Muscle layer of duodenum (tissue), 2 donors: ENCODE results near the gene CILP.
"Not testable (repeated sequence)": the region's sequence is repeated elsewhere in the genome, so short reads cannot be mapped to it uniquely, and the experiment has no call there.

Experiments
- H3K27ac ChIP-seq: one replicate; pipeline ENCODE4 v1.7.0; 2013; ENCODE audit warnings: mild to moderate bottlenecking, low read length
- H3K27me3 ChIP-seq: one replicate; pipeline ENCODE4 v1.7.0; 2013; ENCODE audit warnings: low read depth, mild to moderate bottlenecking, control low read depth, low read length
- H3K36me3 ChIP-seq, 2 donors: one replicate each; pipeline ENCODE4 v1.7.0; 2013; ENCODE audit warnings: low read length in 2 of 2, control low read depth in 1 of 2, mild to moderate bottlenecking in 1 of 2; ENCODE audit not compliant: insufficient read depth in 2 of 2, control insufficient read depth in 1 of 2
- H3K4me1 ChIP-seq, 2 donors: one replicate each; pipeline ENCODE4 v1.7.0; 2013; ENCODE audit warnings: low read length in 2 of 2, mild to moderate bottlenecking in 2 of 2, control low read depth in 1 of 2, moderate library complexity in 1 of 2; ENCODE audit not compliant: insufficient read depth in 2 of 2, control insufficient read depth in 1 of 2
- H3K4me3 ChIP-seq, 2 donors: one replicate each; pipeline ENCODE4 v1.7.0; 2013; ENCODE audit warnings: low read length in 2 of 2, low read depth in 1 of 2, mild to moderate bottlenecking in 1 of 2
- H3K9me3 ChIP-seq, 2 donors: one replicate each; pipeline ENCODE4 v1.7.0; 2013; ENCODE audit warnings: low read length in 2 of 2, control low read depth in 1 of 2, mild to moderate bottlenecking in 1 of 2; ENCODE audit not compliant: control insufficient read depth in 1 of 2
- donor health status: healthy.

The CILP gene

DNA sequence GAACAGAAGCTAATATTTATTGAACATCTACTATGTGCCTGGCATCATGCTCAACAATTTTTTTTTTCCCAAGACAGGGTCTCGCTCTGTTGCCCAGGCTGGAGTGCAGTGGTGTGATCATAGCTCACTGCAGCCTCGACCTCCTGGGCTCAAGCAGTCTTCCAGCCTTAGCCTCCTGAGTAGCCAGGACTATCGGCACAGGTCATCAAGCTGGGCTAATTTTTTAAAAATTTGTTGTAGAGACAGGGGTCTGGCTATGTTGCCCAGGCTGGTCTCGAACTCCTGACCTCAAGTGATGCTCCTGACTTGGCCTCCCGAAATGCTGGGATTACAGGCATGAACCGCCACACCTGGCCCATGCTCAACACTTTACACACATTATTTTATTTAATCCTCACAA lies 35.7 kb upstream of the CILP start:
- H3K27ac ChIP-seq: no peak overlapping the region
- H3K4me1 ChIP-seq: peaks cover 4 to 40% of the 10 kb centered on the region in 2 donors
- H3K36me3 ChIP-seq: no peaks in the 10 kb centered on the region

GRCh38 chr15:65246026-65246714 lies 34.9 kb upstream of the CILP start:
- Histone ChIP-seq H3K4me3 (no peak overlapping the region), H3K36me3 (no peaks in the 10 kb centered on the region), H3K27ac (no peak overlapping the region), H3K27me3 (no peaks in the 10 kb centered on the region), H3K9me3 (no peaks in the 10 kb centered on the region), H3K4me1 (peaks cover 4 to 34% of the 10 kb centered on the region in 2 donors)

More for the DNA sequence above, 35.7 kb upstream of the CILP start:
- H3K4me3 ChIP-seq: no peak overlapping the region
- H3K27me3 ChIP-seq: no peaks in the 10 kb centered on the region
- H3K9me3 ChIP-seq: no peaks in the 10 kb centered on the region

GRCh38 chr15:65245096-65245856 lies 34.0 kb upstream of the CILP start:
- Histone ChIP-seq H3K27ac (no peak overlapping the region), H3K27me3 (no peaks in the 10 kb centered on the region), H3K4me3 (no peak overlapping the region), H3K4me1 (peaks cover 4 to 33% of the 10 kb centered on the region in 2 donors), H3K9me3 (no peaks in the 10 kb centered on the region), H3K36me3 (no peaks in the 10 kb centered on the region)

GRCh38 chr15:65244638-65245037 lies 33.4 kb upstream of the CILP start:
- Histone ChIP-seq H3K4me3 (no peak overlapping the region), H3K9me3 (no peaks in the 10 kb centered on the region), H3K27ac (no peak overlapping the region), H3K36me3 (no peaks in the 10 kb centered on the region), H3K4me1 (peaks cover 4 to 27% of the 10 kb centered on the region in 2 donors), H3K27me3 (no peaks in the 10 kb centered on the region)

GRCh38 chr15:65236443-65236842 lies 25.2 kb upstream of the CILP start:
- not testable (repeated sequence) for H3K4me3 ChIP-seq, H3K27ac ChIP-seq, H3K4me1 ChIP-seq, H3K36me3 ChIP-seq, H3K27me3 ChIP-seq, H3K9me3 ChIP-seq

- H3K4me3 ChIP-seq: no peak overlapping the region
- no peaks in the 10 kb centered on the region for H3K9me3 ChIP-seq
- H3K36me3 ChIP-seq: no peaks in the 10 kb centered on the region
- H3K27ac ChIP-seq: no peak overlapping the region
- H3K4me1 ChIP-seq: peaks cover 0 to 3% of the 10 kb centered on the region in 2 donors
- no peaks in the 10 kb centered on the region for H3K27me3 ChIP-seq
These were observed 22.4 kb upstream of the CILP start for GRCh38 chr15:65233696-65234095.

GRCh38 chr15:65232520-65232919 lies 21.2 kb upstream of the CILP start:
- Histone ChIP-seq H3K4me1 (peaks cover 0 to 3% of the 10 kb centered on the region in 2 donors), H3K27me3 (no peaks in the 10 kb centered on the region), H3K36me3 (no peaks in the 10 kb centered on the region), H3K4me3 (no peak overlapping the region), H3K9me3 (no peaks in the 10 kb centered on the region), H3K27ac (no peak overlapping the region)

- H3K4me1 ChIP-seq: peaks cover 0 to 3% of the 10 kb centered on the region in 2 donors
- no peaks in the 10 kb centered on the region for H3K27me3 ChIP-seq
- H3K27ac ChIP-seq: no peak overlapping the region
- H3K36me3 ChIP-seq: no peaks in the 10 kb centered on the region
- no peaks in the 10 kb centered on the region for H3K9me3 ChIP-seq
- no peak overlapping the region for H3K4me3 ChIP-seq
These were observed 20.0 kb upstream of the CILP start for GRCh38 chr15:65231306-65231705.

DNA sequence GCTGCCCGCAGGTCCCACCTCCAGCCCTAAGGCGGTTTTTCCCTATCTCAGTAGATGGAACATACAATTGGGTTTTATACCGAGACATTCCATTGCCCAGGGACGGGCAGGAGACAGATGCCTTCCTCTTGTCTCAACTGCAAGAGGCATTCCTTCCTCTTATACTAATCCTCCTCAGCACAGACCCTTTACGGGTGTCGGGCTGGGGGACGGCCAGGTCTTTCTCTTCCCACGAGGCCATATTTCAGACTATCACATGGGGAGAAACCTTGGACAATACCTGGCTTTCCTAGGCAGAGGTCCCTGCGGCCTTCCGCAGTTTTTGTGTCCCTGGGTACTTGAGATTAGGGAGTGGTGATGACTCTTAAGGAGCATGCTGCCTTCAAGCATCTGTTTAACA lies 15.6 kb upstream of the CILP start:
- H3K4me3 ChIP-seq, H3K27me3 ChIP-seq, H3K9me3 ChIP-seq: not testable (repeated sequence)

GRCh38 chr15:65226221-65226620 lies 14.9 kb upstream of the CILP start:
- no peaks in the 10 kb centered on the region for H3K27me3 ChIP-seq
- no peaks in the 10 kb centered on the region for H3K9me3 ChIP-seq
- H3K36me3 ChIP-seq: no peaks in the 10 kb centered on the region
- H3K27ac ChIP-seq: no peak overlapping the region
- H3K4me1 ChIP-seq: no peaks in the 10 kb centered on the region
- no peak overlapping the region for H3K4me3 ChIP-seq

More for the DNA sequence above, 15.6 kb upstream of the CILP start:
- H3K27ac ChIP-seq, H3K4me1 ChIP-seq, H3K36me3 ChIP-seq: not testable (repeated sequence)

DNA sequence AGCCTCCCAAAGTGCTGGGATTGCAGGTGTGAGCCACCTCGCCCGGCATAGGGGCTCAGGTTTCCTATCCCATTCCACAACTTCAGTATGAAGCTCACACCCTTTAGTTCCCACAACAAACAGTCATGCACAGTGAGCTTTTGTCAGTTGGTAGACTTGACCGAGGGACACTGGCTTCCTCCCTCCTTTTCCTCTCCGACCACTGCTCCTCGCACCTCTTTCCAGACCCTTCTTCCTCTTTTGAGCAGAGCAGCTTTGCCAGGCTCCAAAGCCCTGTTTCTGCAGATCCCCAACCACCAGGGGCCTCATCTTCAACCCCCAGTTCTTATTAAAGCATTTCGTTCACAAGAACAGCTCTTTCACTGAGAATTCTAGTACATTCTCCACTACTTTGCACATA lies 12.7 kb upstream of the CILP start:
- Histone ChIP-seq H3K27ac (no peak overlapping the region), H3K9me3 (no peaks in the 10 kb centered on the region), H3K4me1 (no peaks in the 10 kb centered on the region), H3K27me3 (no peaks in the 10 kb centered on the region), H3K36me3 (no peaks in the 10 kb centered on the region), H3K4me3 (no peak overlapping the region)
